ENCODE results near the gene EXOSC5. TPM values are rescaled to one million over a fixed set of nuclear protein-coding genes. Genes with fewer than 3 reads are reported as not detected.

Gene EXOSC5
- total and polyA plus RNA-seq, 10 of the 15 experiments (the other 5 are each of a cell fraction or from before 2014, with no cell fraction given): 15.8 to 123 (median 52.7) TPM

GRCh38 chr19:41377977-41378709 lies 19.0 kb downstream of the EXOSC5 start (continued):
- TF ChIP-seq CTCF (IDR thresholded peaks at IDR 0.05 in 2 of 3, conservative IDR thresholded peaks at IDR 0.05 in 1 of 3; ENCODE audit: control insufficient read depth in 2 of 3, extremely low read depth in 1 of 3, insufficient read depth in 1 of 3, low read depth in 3 of 3, low read length in 3 of 3) (peak; percentile 28 to 62 (median 60); a peak in 5 of 6 replicates), FOXM1 (IDR thresholded peaks at IDR 0.05; ENCODE audit: low read depth, low read length) (no peak), USF2 (IDR thresholded peaks at IDR 0.05; ENCODE audit: borderline replicate concordance, low read depth, low read length) (no peak), NR2C2 (IDR thresholded peaks at IDR 0.05; ENCODE audit: borderline replicate concordance, control insufficient read depth, insufficient read length, low read depth) (no peak), CEBPZ (IDR thresholded peaks at IDR 0.05; ENCODE audit: low read depth, low read length) (no peak), YY1 (IDR thresholded peaks at IDR 0.05; ENCODE audit: low read depth, low read length) (no peak), E4F1 (IDR thresholded peaks at IDR 0.05; ENCODE audit: borderline replicate concordance, partially characterized antibody) (no peak), JUND (IDR thresholded peaks at IDR 0.05; ENCODE audit: low read depth, low read length) (no peak), BCL3 (IDR thresholded peaks at IDR 0.05; ENCODE audit: borderline replicate concordance, insufficient read depth, low read depth, low read length, poor library complexity, severe bottlenecking) (no peak), CHD1 (IDR thresholded peaks at IDR 0.05; ENCODE audit: low read depth, low read length) (no peak)

Data from GM12878 (cell line).